ENCODE measurements around the gene COX8A. TPM values are rescaled to one million over a fixed set of nuclear protein-coding genes. Genes with fewer than 3 reads are reported as not detected.
A peak's percentile ranks its signal among the peaks of the same experiment; 100 is the strongest.
"Not testable (repeated sequence)": the region's sequence is repeated elsewhere in the genome, so short reads cannot be mapped to it uniquely, and the experiment has no call there.

The COX8A gene
- polyA plus RNA-seq, 1 donor = 194 TPM

DNA sequence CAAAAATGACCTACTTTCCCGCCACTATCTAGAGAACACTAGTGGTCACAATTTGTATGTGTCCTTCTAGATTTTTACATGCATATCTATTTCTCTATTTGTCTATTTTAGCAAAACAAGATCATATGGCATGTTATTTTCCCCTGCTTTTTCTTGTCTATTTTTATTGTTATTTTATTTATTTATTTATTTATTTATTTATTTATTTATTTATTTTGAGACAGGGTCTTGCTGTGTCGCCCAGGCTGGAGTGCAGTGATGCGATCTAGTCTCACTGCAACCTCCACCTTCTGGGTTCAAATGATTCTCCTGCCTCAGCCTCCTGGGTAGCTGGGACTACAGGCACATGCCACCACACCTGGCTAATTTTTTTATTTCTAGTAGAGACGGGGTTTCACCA is 10.5 kb upstream of the COX8A start:
- DNase-seq = not testable (repeated sequence)

DNA sequence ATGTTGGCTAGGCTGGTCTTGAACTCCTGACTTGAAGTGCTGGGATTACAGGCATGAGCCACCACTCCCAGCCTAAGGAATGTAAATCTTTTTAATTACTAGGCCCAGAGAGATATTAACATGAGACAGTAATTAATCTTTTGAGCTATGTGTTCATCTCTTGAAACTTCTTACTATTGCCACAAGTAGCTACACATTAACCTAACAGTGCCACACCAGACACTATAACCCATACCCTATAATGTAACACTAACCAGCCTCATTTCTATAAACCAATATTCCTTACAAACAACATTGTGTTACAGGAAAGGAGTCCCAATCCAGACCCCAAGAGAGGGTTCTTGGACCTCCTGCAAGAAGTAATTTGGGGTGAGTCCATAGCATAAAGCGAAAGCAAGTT is 8.0 kb upstream of the COX8A start:
- DNase-seq = no peak

DNA sequence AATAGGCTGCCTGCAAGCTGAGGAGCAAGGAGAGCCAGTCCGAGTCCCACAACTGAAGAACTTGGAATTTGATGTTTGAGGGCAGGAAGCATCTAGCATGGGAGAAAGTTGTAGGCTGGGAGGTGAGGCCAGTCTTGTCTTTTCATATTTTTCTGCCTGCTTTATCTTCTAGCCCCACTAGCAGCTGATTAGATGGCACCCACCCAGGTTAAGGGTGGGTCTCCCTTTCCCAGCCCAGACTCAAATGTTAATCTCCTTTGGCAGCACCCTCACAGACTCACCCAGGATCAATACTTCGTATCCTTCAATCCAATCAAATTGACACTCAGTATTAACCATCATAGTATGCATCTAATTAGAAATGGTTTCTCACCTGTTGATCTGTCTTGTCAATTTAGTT is 5.0 kb upstream of the COX8A start:
- no peak for DNase-seq

DNA sequence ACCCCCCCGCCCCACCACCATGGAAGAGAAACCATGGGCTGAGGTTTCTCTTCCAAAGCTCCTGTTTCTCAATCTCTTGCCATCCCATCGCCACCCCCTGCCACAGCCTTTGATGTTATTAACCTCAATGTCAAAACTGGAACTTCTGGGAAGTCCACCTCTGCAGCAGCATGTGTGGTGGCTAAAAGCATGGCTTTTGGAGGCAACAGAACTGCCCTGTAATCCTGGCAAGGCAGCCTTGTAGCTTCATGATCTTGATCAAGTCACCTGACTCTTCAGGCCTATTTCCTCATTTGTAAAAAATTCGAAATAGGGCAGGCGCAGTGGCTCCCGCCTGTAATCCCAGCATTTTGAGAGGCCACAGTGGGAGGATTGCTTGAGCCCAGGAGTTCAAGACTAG is 3.5 kb upstream of the COX8A start:
- DNase-seq = no peak

DNA sequence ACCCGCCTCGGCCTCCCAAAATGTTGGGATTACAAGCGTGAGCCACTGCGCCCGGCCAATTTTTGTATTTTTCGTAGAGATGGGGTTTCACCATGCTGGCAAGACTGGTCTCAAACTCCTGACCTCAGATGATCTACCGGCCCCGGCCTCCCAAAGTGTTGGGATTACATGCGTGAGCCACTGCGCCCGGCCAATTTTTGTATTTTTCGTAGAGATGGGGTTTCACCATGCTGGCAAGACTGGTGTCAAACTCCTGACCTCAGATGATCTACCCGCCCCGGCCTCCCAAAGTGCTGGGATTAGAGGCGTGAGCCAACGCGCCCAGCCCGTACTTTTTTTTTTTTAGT is 535 bp upstream of the COX8A start:
- not testable (repeated sequence) for DNase-seq

DNA sequence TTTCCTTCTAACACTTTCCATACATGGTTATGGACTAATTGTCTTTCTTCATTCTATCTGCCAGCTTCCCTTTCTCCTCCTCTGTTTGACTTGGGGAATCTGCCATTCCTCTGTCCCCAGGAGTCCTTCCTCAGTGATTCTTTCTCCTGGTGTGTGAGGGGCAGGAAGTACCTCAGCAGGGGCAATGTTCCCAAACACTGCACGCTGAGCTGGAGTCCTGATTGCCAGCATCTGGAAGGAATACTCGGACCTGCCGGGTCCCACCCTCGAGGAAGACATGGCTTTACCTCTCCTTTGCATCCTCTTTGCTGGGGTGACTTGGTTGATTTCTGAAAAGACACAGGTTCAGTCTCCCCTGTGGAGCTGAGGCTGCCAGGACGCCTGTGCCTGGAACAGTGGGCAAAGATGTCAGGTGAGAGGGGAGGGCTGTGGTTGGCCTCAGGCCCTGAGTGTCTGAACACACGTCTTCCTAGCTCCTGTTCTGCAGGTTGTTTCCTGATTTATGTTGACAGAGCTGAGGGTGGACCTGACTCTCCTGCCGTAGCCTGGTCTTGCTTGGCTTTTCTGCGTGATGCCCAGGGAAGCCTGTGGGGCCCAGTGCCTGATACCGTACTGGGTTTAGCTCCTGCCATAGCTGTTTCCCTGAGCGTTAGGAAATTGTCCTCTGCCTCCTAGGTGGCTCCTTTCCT is 4.3 kb downstream of the COX8A start:
- DNase-seq = no peak

DNA sequence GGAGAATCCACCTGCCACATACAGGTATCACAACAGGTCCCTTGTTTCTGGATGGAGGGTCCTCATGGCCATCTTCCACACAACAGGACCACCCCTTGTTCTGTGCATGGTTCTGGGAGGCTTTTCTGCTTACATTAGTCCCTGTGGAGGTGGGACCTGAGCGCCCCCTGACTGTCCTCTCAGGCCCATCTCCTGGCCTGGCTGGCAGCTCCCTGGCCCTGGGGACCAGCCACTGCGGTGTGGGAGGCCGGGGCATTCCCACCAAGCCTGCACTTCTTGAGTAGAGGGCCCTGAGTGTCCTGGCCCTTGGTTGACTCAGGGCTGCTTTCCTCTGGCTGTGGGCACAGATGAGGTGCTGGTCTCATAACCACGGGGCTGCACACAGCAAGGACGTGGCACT is 5.0 kb downstream of the COX8A start:
- DNase-seq = no peak

DNA sequence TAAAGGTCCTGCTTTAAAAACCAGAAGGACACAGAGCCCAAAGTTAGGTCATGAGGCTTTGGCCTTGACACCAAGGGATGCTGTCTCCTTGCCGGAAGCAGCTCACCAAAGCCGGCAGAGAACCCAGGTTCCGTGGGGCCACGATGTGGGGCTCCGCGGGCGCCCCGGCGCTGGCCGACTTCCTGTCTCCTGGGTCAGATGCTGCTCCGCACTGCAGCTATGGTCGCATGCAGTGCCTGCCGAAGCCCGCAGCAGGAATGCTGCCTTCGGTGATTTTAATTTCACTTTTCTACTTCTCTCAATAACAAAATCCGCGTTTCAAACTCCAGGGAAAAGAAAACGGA is 11.4 kb downstream of the COX8A start:
- DNase-seq = no peak

DNA sequence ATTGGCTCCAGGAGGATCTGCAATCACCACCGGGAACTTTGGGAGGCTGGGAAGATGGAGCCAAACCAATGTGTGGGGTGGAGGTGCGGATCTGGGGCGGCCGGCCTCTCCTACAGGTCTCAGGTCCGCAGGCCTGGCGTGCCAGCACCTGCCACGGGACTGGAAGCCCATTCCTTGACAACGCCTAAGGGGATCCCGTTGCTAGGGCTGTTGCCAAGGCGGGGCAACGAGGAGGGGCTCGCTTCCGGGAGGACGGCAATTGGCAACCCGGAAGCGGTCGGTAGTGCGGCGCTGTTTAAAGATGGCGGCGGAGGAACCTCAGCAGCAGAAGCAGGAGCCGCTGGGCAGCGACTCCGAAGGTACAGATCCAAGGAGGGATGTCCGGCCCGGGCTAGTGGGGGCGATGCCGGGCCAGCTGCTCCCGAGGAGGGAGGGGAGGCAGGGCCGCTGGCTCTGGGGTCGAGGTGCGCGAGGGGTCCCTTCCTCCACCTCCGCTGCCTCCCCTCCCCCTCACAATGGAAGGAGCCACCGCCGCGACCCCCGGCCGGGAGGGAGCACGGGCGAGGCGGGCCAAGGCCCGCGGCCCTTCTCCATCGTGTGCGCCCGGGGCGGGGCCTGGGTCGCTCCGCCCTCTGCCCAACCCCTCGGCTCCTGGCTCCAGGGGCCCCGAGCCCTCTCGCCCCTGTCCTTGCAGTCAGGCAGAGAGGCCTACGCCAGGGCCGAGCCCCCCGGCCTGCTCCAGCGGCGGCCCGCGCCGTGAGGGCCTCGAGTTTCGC is 11.9 kb downstream of the COX8A start, which contains the start of gene OTUB1:
OTUB1 (plus strand) TSS at position 283 of the 776 bp plus-strand sequence; CDS start at position 302, 19 bp downstream.
- DNase-seq = peak; percentile 89

DNA sequence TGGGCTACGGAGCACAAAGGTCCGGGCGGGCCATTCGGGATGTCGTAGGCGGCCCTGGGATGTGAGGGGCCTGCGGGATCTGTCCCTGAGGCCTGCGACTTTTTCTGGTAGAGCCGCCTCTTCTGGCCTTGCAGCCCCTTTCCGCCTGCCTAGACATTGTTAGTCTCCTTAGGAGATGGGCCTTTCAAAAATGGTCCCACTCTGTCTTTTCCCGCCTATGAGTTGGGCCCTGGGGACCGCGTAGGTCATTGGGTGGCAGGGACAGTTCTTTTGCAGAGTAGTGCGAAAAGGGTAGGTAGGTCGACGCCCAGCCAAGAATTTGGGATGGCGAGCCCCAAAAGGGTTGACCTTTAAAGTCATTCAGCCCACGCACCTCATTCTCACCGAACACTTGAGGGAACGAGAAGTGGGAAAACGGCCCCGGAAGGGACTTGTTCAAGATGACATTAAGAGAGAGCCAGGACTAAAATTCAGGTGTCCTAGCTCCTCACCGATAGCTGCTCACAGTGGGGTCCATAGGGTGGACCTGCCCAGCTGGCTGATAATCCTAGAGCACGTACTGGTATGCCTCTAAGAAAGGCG is 12.6 kb downstream of the COX8A start:
- DNase-seq = no peak

DNA sequence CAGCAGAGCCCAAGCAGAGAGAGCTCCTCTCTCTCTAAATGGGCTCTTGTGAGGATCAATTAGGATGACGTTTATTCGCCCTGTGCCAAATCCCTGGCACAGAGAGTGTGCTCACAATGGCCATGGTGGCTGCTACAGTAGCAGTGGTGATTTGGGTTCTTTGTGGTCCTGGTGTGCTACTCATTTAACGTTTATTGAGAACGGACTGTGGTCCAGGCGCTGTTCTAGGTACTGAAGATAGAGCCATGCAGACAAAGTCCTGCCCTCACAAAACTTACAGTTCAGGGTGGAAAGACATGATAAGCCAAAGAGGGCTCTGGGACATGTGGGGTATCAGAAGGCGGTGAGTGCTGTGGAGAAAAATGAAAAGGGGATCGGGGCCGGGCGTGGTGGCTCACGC is 17.1 kb downstream of the COX8A start:
- no peak for DNase-seq

DNA sequence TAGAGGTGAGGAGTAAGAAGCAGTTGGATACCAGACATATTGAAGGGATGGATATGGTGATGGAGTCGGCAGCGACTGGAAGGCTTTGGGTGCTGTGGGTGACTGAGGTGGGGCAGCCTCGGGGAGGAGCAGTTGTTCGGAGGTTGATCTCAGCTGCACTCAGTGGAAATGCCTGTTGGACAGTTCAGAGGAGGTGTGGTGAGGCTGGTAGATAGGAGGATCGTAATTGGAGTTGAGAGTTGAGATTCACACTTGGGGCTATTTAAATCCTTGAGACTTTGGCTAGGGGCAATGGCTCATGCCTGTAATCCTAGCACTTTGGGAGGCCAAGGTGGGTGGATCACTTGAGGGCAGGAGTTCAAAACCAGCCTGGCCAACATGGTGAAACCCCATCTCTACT is 18.7 kb downstream of the COX8A start:
- DNase-seq = no peak

DNA sequence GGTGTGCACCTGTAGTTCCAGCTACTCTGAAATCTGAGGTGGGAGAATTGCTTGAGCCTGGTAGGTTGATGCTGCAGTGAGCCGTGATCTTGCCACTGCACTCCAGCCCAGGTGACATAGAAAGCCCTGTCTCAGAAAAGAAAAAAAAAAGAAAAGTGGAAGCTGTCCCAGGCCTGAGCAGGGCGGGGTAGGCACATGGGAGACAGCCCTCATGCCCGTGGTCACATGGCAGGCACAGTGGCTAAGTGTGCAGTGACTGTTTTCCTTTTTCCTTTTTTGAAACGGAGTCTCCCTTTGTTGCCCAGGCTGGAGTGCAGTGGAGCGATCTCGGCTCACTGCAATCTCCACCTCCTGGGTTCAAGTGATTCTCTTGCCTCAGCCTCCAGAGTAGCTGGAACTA is 19.6 kb downstream of the COX8A start:
- no peak for DNase-seq

DNA sequence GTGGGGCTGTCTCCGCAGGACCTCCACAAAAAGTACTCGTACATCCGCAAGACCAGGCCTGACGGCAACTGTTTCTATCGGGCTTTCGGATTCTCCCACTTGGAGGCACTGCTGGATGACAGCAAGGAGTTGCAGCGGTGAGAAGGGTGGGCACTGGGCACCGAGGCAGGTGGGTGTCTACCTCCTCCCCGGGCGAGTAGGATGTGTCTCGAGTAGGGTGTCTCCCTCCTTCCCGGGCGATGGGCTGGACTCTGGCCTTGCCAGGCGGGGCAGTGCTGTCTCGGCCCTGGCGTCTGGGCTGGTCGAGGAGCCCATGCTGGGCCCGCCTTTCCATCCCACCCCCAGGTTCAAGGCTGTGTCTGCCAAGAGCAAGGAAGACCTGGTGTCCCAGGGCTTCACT is 22.1 kb downstream of the COX8A start:
- no peak for DNase-seq

DNA sequence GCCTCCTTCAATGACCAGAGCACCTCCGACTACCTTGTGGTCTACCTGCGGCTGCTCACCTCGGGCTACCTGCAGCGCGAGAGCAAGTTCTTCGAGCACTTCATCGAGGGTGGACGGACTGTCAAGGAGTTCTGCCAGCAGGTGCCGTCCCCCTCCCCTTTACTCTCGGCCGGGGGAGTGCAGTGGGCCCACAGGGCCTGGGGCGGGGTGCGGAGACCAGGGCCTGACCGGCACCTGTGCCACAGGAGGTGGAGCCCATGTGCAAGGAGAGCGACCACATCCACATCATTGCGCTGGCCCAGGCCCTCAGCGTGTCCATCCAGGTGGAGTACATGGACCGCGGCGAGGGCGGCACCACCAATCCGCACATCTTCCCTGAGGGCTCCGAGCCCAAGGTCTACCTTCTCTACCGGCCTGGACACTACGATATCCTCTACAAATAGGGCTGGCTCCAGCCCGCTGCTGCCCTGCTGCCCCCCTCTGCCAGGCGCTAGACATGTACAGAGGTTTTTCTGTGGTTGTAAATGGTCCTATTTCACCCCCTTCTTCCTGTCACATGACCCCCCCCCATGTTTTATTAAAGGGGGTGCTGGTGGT is 22.8 kb downstream of the COX8A start:
- no peak for DNase-seq

DNA sequence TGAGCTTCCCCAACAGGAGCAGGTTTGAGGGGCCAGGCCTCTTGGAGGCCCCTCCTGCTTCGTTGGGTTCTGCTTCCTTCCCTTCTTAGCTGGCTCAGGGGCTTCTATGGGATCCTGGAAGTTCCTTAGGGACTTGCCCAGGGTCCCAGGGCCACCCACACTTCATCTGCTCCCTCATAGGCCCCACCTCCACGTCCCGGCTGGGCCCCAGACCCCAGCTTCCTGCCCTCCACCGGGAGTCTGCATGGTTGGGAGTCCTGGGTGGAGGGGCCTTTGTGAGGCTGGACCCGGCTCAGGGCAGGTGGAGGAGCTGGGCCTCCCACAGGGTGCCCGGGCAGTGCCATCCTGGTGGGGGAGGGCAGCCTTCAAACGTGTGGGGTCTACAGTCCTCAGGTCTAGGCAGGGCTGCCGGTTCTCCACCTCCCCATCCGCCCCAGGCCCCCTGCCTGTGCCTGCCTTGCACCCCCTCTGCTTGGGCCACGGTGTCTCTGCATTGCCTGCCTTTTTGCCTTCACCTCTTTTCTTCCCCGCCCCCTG is 23.4 kb downstream of the COX8A start:
- no peak for DNase-seq

DNA sequence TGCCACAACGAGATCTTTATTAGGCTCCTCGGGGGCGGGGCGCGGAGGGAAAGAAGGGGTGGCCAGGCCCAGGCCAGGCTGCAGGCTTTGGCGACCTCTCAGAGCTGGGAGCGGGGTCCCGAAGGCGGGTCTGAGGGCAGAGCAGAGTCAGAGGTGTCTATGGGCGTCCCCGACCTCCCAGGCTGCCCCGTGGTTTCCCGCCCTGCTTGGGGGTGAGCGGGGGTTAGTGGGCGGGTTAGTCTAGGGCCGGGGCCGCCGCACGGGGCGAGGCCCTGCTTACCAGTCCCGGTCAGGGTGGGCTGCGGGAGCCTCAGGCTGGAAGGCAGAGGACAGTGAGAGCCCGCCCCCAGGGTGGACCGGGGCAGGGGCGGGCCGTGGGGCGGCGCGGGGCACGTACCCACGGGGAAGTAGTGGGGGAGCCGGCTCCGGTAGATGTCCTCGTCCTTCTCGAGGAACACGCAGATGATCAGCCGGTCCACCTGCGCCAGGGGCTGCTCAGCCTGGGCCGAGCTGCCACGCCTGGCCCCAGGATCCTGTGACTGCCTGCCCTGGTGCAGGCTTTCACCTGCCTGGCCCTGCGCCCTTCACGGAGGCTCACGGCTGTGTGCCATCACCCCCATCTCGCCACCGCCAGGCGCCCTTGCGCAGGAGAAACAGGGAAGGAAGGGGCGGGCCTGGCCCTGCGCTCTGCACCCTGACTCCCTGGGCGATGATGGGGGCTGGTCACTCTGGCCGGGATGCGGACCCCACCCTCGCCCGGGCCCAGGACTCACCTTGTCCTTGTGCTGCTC is 24.3 kb downstream of the COX8A start:
- DNase-seq = no peak

DNA sequence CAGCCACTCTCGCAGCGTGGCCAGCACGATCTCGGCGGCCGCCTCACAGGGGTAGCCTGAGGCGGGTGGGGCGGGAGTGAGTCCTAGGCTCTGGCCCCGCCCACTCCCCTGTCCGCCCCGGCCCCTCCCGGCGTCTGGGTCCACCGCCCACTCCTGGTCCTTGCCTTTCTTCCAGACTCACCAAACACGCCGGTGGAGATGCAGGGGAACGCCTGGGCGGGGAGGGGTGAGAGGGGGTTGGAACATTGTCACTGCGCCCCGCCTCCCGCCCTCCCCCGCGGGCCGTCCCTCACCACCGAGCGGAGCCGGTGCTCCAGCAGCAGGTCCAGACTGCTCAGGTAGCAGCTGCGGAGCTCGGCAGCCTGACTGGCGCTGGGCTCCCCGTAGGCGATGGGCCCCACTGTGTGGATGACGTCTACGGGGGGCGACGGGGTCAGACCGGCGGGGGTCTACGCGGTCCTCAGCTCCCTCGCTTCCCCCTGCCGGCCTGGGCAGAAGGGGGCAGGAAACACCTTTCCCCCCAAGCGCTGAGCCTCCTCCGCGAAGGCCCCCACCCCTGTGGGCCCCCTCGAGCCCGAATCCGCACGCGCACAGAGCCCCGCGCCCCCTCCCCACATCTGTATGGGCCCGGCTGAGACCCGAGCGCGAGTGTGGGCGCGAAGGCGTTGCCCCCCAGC is 25.1 kb downstream of the COX8A start:
- peak; percentile 71 for DNase-seq

DNA sequence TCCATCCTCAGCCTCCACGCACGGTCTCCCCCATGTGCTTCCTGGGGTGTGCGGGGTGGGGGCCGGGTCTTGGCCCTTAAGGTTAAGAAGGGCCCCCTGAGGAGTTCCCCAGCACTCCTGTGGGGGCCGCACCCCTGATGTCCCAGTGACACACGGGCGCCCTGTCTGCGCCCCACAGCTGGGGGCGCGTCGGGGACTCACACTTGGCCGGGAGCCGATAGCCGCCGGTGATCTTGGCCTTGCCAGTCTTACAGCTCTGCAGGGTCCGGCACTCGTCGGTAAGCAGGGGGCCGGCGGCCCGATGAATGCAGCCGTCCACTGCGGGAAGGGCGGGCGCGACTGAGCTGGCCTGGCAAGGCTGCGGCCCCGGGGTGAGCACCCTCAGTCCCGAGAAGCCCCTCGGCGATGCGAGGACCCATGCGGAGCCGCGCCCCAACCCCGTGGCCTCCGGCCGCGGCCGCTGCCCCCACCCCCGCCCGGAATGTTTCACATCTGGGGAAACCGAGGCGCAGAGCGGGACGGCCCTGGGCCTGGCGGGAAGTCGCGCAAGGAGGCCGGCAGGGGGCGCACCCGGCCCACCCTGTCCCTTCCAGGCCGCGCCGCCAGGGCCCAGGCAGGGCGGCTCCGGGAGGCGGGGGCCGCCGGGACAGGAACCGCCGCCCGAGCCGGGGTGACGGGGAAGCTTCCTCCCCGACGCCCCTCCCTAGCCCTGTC is 25.8 kb downstream of the COX8A start:
- DNase-seq = no peak

DNA sequence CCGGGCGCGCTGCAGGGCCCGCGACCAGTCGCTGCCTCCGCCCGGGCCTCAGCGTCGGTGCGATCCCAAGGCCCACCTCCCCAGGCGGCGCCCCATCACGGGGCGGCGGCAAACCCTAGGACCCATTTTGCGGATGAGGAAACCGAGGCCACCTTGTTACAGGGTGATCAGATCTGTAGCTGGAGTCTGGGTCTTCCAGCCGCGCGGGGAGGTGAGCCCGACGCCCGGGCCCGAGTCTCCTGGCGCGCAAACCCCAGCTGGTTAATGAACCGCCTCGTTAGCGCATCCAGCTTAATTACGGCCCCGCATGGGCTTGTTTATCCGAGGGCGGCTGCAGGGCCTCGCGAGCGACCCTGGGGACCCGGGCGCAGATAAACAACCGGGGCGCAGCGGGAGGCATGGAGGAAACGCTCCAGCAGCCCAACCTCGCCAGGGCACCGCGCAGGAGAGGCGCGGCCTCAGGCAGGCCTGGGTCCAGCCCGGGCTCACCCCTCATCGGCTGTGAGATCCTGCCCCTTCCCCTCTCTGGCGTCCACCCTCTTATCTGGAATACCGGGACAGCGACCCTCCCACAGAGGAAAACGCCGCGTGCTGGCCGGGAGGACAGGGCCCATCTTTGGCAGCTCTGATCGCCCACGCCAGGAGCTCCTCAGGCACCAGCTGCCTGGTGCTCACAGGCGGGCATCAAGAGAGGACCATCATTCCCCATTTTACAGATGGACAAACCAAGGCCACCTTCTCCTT is 26.5 kb downstream of the COX8A start:
- no peak for DNase-seq

Data from left kidney (tissue), 2 donors.